ENCODE measurements around the gene CACNA1C. TPM values are rescaled to one million over a fixed set of nuclear protein-coding genes. Genes with fewer than 3 reads are reported as not detected.

Gene CACNA1C
- total and polyA plus RNA-seq, 2 donors = 0.71 TPM

- Histone ChIP-seq H3K27ac (ENCODE audit: low read depth in 1 of 2, low read length in 1 of 2) (no peak overlapping the region), H3K4me1 (ENCODE audit: control insufficient read depth in 2 of 2, insufficient read depth in 2 of 2, low read length in 2 of 2) (no peaks in the 10 kb centered on the region), H3K36me3 (ENCODE audit: control insufficient read depth in 2 of 2, insufficient read depth in 2 of 2, low read length in 1 of 2) (no peaks in the 10 kb centered on the region), H3K4me3 (ENCODE audit: low read length in 2 of 2) (no peak overlapping the region), H3K9me3 (ENCODE audit: control insufficient read depth in 2 of 2, insufficient read depth in 1 of 2, low read length in 1 of 2) (peaks cover 0 to 4% of the 10 kb centered on the region in 2 donors), H3K27me3 (ENCODE audit: control insufficient read depth in 2 of 2, insufficient read depth in 1 of 2, low read length in 1 of 2) (no peaks in the 10 kb centered on the region)
- 98% methylated on average over 11 of the region's 11 CpGs for WGBS
- DNase-seq (ENCODE audit: low read depth in 6 of 9, low spot score in 9 of 9) = no peak
Measured at GRCh38 chr12:2171672-2172426, 119.1 kb downstream of the CACNA1C start.

- Histone ChIP-seq H3K36me3 (ENCODE audit: control insufficient read depth in 2 of 2, insufficient read depth in 2 of 2, low read length in 1 of 2) (no peaks in the 10 kb centered on the region), H3K4me1 (ENCODE audit: control insufficient read depth in 2 of 2, insufficient read depth in 2 of 2, low read length in 2 of 2) (no peaks in the 10 kb centered on the region), H3K9me3 (ENCODE audit: control insufficient read depth in 2 of 2, insufficient read depth in 1 of 2, low read length in 1 of 2) (peaks cover 0 to under 1% of the 10 kb centered on the region in 2 donors), H3K27me3 (ENCODE audit: control insufficient read depth in 2 of 2, insufficient read depth in 1 of 2, low read length in 1 of 2) (no peaks in the 10 kb centered on the region), H3K27ac (ENCODE audit: low read depth in 1 of 2, low read length in 1 of 2) (no peak overlapping the region), H3K4me3 (ENCODE audit: low read length in 2 of 2) (no peak overlapping the region)
- WGBS = 96% methylated on average over 12 of the region's 12 CpGs
- DNase-seq (ENCODE audit: low read depth in 6 of 9, low spot score in 9 of 9) = no peak
Measured at GRCh38 chr12:2172491-2173214, 119.9 kb downstream of the CACNA1C start.

DNA sequence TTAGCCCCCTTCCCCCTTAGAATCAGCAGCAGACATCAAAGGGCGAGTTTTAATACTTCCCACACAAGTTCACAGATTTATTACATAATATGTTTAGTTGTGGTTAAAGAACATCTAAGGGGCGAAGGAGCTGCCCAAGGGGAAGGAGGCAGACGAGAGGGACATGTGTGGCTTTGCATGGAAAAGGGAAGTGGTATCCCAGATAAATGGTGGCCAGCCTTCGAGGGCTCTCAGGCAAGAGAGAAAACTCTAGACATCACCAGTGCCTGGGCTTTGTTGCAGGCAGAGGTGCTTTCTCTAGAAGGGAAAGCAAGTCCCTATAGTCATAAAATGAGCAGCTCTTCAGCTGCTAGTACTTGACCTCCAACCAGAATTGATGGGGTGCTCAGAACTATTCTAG, 121.2 kb downstream of the CACNA1C start:
- Histone ChIP-seq H3K36me3 (ENCODE audit: control insufficient read depth in 2 of 2, insufficient read depth in 2 of 2, low read length in 1 of 2) (no peaks in the 10 kb centered on the region), H3K27me3 (ENCODE audit: control insufficient read depth in 2 of 2, insufficient read depth in 1 of 2, low read length in 1 of 2) (no peaks in the 10 kb centered on the region), H3K27ac (ENCODE audit: low read depth in 1 of 2, low read length in 1 of 2) (no peak overlapping the region), H3K4me3 (ENCODE audit: low read length in 2 of 2) (no peak overlapping the region), H3K4me1 (ENCODE audit: control insufficient read depth in 2 of 2, insufficient read depth in 2 of 2, low read length in 2 of 2) (no peaks in the 10 kb centered on the region), H3K9me3 (ENCODE audit: control insufficient read depth in 2 of 2, insufficient read depth in 1 of 2, low read length in 1 of 2) (no peaks in the 10 kb centered on the region)
- WGBS = 33% methylated on average over 4 of the region's 4 CpGs
- DNase-seq (ENCODE audit: low read depth in 6 of 9, low spot score in 9 of 9) = no peak

DNA sequence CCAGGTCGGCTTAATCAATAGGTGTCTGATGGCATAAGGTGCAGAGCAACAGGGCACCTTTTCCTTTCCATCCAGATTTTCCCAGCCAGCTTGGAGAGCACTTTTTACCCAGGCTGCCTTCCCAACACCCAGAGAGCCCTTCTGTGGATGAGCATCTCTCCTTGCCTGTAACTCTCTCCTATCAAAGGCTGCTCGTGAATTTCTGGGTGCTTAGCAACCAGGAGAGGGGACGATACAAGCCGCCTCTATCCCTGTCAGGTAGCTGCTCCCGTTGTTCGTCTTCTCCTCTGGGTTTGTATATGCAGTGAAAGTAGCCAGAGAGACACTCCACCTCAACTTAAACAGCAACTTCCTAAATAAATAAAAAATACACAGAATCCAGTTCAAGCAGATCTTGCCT, 124.2 kb downstream of the CACNA1C start:
- WGBS = 95% methylated on average over 6 of the region's 6 CpGs
- no peaks in the 10 kb centered on the region for H3K27me3 ChIP-seq (ENCODE audit: control insufficient read depth in 2 of 2, insufficient read depth in 1 of 2, low read length in 1 of 2)

GRCh38 chr12:2177751-2178150, 125.0 kb downstream of the CACNA1C start:
- H3K4me3 ChIP-seq (ENCODE audit: low read length in 2 of 2) = no peak overlapping the region
- 94% methylated on average over 3 of the region's 3 CpGs for WGBS
- DNase-seq (ENCODE audit: low read depth in 6 of 9, low spot score in 9 of 9) = no peak
- no peaks in the 10 kb centered on the region for H3K27me3 ChIP-seq (ENCODE audit: control insufficient read depth in 2 of 2, insufficient read depth in 1 of 2, low read length in 1 of 2)
- H3K27ac ChIP-seq (ENCODE audit: low read depth in 1 of 2, low read length in 1 of 2) = no peak overlapping the region
- H3K4me1 ChIP-seq (ENCODE audit: control insufficient read depth in 2 of 2, insufficient read depth in 2 of 2, low read length in 2 of 2) = peaks cover 0 to 2% of the 10 kb centered on the region in 2 donors
- H3K9me3 ChIP-seq (ENCODE audit: control insufficient read depth in 2 of 2, insufficient read depth in 1 of 2, low read length in 1 of 2) = no peaks in the 10 kb centered on the region
- H3K36me3 ChIP-seq (ENCODE audit: control insufficient read depth in 2 of 2, insufficient read depth in 2 of 2, low read length in 1 of 2) = no peaks in the 10 kb centered on the region

More for the DNA sequence above, 124.2 kb downstream of the CACNA1C start:
- peaks cover 0 to 2% of the 10 kb centered on the region in 2 donors for H3K4me1 ChIP-seq (ENCODE audit: control insufficient read depth in 2 of 2, insufficient read depth in 2 of 2, low read length in 2 of 2)
- H3K9me3 ChIP-seq (ENCODE audit: control insufficient read depth in 2 of 2, insufficient read depth in 1 of 2, low read length in 1 of 2) = no peaks in the 10 kb centered on the region
- no peak overlapping the region for H3K27ac ChIP-seq (ENCODE audit: low read depth in 1 of 2, low read length in 1 of 2)
- H3K4me3 ChIP-seq (ENCODE audit: low read length in 2 of 2) = no peak overlapping the region
- no peak for DNase-seq (ENCODE audit: low read depth in 6 of 9, low spot score in 9 of 9)
- no peaks in the 10 kb centered on the region for H3K36me3 ChIP-seq (ENCODE audit: control insufficient read depth in 2 of 2, insufficient read depth in 2 of 2, low read length in 1 of 2)

- H3K4me1 ChIP-seq (ENCODE audit: control insufficient read depth in 2 of 2, insufficient read depth in 2 of 2, low read length in 2 of 2) = peaks cover 0 to 9% of the 10 kb centered on the region in 2 donors
- H3K27me3 ChIP-seq (ENCODE audit: control insufficient read depth in 2 of 2, insufficient read depth in 1 of 2, low read length in 1 of 2) = no peaks in the 10 kb centered on the region
- H3K27ac ChIP-seq (ENCODE audit: low read depth in 1 of 2, low read length in 1 of 2) = no peak overlapping the region
- no peaks in the 10 kb centered on the region for H3K9me3 ChIP-seq (ENCODE audit: control insufficient read depth in 2 of 2, insufficient read depth in 1 of 2, low read length in 1 of 2)
- no peaks in the 10 kb centered on the region for H3K36me3 ChIP-seq (ENCODE audit: control insufficient read depth in 2 of 2, insufficient read depth in 2 of 2, low read length in 1 of 2)
- 96% methylated on average over 2 of the region's 2 CpGs for WGBS
- no peak overlapping the region for H3K4me3 ChIP-seq (ENCODE audit: low read length in 2 of 2)
- DNase-seq (ENCODE audit: low read depth in 6 of 9, low spot score in 9 of 9) = no peak
Measured at GRCh38 chr12:2179058-2179457, 126.3 kb downstream of the CACNA1C start.

DNA sequence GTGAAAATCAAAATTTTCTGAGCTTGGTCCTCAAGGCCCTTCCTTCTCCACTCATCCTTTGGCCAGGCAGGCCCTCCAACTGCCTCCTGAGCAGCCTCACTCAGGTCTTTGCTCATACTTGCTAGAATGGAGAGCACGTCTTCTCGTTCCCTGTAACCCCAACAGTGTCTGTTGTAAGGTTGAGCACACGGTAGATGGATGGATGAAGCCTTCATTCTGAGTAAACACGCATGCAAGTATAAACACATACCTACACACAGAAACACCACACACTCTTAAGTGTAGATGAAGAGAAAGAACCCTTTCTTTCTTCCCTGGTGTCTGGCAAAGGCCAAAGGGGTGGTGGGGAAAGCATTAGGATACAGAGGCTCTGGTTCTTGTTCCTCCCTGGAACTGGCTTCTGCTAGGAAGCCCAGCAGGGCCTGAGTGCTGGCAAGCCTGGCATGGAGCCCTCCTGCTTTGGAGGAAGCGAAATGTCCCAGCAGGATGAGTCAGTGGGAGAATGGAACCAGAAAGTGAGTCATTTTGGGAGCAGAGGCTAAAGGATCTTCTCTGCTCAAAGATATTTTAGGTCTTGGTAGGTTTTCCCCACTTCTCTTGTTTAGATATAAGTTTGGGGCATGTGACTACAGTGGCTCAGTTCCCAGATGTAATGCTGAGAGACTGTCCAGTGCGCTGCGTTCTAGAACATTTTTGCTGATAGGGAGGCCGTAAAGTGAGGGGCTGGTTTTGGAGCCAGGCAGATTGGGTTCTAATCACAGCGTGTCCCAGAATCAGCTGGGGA, 127.4 kb downstream of the CACNA1C start:
- H3K4me3 ChIP-seq (ENCODE audit: low read length in 2 of 2) = no peak overlapping the region
- H3K27me3 ChIP-seq (ENCODE audit: control insufficient read depth in 2 of 2, insufficient read depth in 1 of 2, low read length in 1 of 2) = no peaks in the 10 kb centered on the region
- H3K27ac ChIP-seq (ENCODE audit: low read depth in 1 of 2, low read length in 1 of 2) = no peak overlapping the region
- H3K9me3 ChIP-seq (ENCODE audit: control insufficient read depth in 2 of 2, insufficient read depth in 1 of 2, low read length in 1 of 2) = no peaks in the 10 kb centered on the region
- H3K36me3 ChIP-seq (ENCODE audit: control insufficient read depth in 2 of 2, insufficient read depth in 2 of 2, low read length in 1 of 2) = no peaks in the 10 kb centered on the region
- WGBS = 94% methylated on average over 9 of the region's 9 CpGs
- peaks cover 8 to 18% of the 10 kb centered on the region in 2 donors for H3K4me1 ChIP-seq (ENCODE audit: control insufficient read depth in 2 of 2, insufficient read depth in 2 of 2, low read length in 2 of 2)
- no peak for DNase-seq (ENCODE audit: low read depth in 6 of 9, low spot score in 9 of 9)

- DNase-seq (ENCODE audit: low read depth in 6 of 9, low spot score in 9 of 9) = no peak
- Histone ChIP-seq H3K27me3 (ENCODE audit: control insufficient read depth in 2 of 2, insufficient read depth in 1 of 2, low read length in 1 of 2) (no peaks in the 10 kb centered on the region), H3K27ac (ENCODE audit: low read depth in 1 of 2, low read length in 1 of 2) (no peak overlapping the region), H3K36me3 (ENCODE audit: control insufficient read depth in 2 of 2, insufficient read depth in 2 of 2, low read length in 1 of 2) (no peaks in the 10 kb centered on the region), H3K4me3 (ENCODE audit: low read length in 2 of 2) (no peak overlapping the region), H3K4me1 (ENCODE audit: control insufficient read depth in 2 of 2, insufficient read depth in 2 of 2, low read length in 2 of 2) (peaks cover 8 to 20% of the 10 kb centered on the region in 2 donors), H3K9me3 (ENCODE audit: control insufficient read depth in 2 of 2, insufficient read depth in 1 of 2, low read length in 1 of 2) (no peaks in the 10 kb centered on the region)
- WGBS = 92% methylated on average over 3 of the region's 3 CpGs
Measured at GRCh38 chr12:2180737-2181082, 127.9 kb downstream of the CACNA1C start.

Measured in thymus (tissue), 11 donors.